HL-60 (cell line): ENCODE measurements around the gene TLE3.

Experiments
- CTCF ChIP-seq: IDR thresholded peaks from one replicate; pipeline ENCODE4 v1.5.1; 2011; ENCODE audit warnings: low read length, control low read depth, inconsistent platforms; ENCODE audit not compliant: insufficient read depth
- GABPA ChIP-seq: IDR thresholded peaks from 2 replicates; pipeline ENCODE4 v1.6.1; 2012; ENCODE audit warnings: low read depth
- POLR2AphosphoS5 ChIP-seq: IDR thresholded peaks from 2 replicates; pipeline ENCODE4 v1.6.1; 2012; ENCODE audit warnings: low read depth
- REST ChIP-seq: IDR thresholded peaks from 2 replicates; pipeline ENCODE4 v1.6.1; 2012; ENCODE audit warnings: low read depth; ENCODE audit not compliant: insufficient replicate concordance
- SPI1 ChIP-seq: IDR thresholded peaks from 2 replicates; pipeline ENCODE4 v1.6.1; 2012; ENCODE audit warnings: low read depth, mild to moderate bottlenecking, borderline replicate concordance

- no peak for TF ChIP-seq POLR2AphosphoS5
- TF ChIP-seq REST: no peak
- no peak for TF ChIP-seq CTCF
- no peak for TF ChIP-seq SPI1
- no peak for TF ChIP-seq GABPA
Measured at GRCh38 chr15:70045045-70045444, 52.7 kb downstream of the TLE3 start.
